ENCODE data around the gene CEP192.

CEP192 gene

GRCh38 chr18:13110559-13110958, 119.4 kb downstream of the CEP192 start:
- no peak for TF ChIP-seq CTCF (IDR thresholded peaks at IDR 0.05; ENCODE audit: insufficient read depth, missing control alignments)
- no peak for DNase-seq (ENCODE audit: insufficient read length, low spot score)
- no peak for FAIRE-seq

DNA sequence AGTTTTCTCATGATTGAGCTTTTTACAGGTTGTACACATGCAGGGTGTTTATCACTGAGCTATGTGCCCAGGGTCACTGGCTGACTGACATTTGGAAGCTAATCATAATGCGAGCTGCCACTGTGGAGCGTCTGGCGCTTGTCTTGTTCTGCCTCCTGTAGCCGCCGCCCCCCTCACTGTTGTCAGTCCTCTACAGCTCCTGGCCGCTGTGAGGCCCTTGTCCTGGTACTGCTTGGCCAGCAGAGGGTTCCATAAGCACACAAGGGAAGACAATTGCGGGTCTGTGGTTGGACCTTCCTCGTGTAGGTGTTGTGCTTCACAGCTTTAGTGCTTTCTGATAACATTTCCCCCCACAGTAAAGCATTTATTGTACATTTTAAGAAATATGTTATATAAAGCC, 121.8 kb downstream of the CEP192 start:
- DNase-seq (ENCODE audit: insufficient read length, low spot score) (no peak), FAIRE-seq (no peak)
- peak; percentile 42 for TF ChIP-seq CTCF (IDR thresholded peaks at IDR 0.05; ENCODE audit: insufficient read depth, missing control alignments)

GRCh38 chr18:13120255-13120654, 129.1 kb downstream of the CEP192 start:
- FAIRE-seq: no peak

DNA sequence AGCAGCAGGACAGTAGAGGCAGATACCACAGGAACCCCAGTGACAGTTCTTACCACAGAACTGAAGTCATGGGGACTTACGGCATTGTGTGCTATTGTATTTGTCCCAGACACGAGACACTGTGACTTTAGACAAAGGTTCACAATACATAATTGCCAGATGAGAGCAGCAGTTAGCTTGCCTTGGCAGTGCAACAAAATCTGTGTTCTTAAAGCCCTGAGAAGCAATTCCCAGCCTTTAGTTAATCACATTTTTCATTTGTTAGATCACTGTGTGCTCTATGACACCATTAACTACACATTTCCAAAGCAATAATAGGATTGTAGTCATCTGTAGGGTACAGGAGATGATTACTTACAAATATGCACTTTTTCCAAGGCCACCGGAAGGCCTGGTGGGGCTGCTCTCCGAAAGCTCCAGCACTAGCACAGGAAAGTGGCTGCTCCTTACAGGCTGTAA, 129.8 kb downstream of the CEP192 start:
- no peak for TF ChIP-seq CTCF (IDR thresholded peaks at IDR 0.05; ENCODE audit: insufficient read depth, missing control alignments)
- DNase-seq (ENCODE audit: insufficient read length, low spot score): no peak
- no peak for FAIRE-seq

More at GRCh38 chr18:13120255-13120654, 129.1 kb downstream of the CEP192 start:
- TF ChIP-seq CTCF (IDR thresholded peaks at IDR 0.05; ENCODE audit: insufficient read depth, missing control alignments): no peak
- DNase-seq (ENCODE audit: insufficient read length, low spot score): no peak

GRCh38 chr18:13124411-13124810, 133.2 kb downstream of the CEP192 start:
- DNase-seq (ENCODE audit: insufficient read length, low spot score): no peak
- no peak for FAIRE-seq
- no peak for TF ChIP-seq CTCF (IDR thresholded peaks at IDR 0.05; ENCODE audit: insufficient read depth, missing control alignments)

GRCh38 chr18:13125191-13125590, 134.0 kb downstream of the CEP192 start:
- no peak for DNase-seq (ENCODE audit: insufficient read length, low spot score)
- no peak for TF ChIP-seq CTCF (IDR thresholded peaks at IDR 0.05; ENCODE audit: insufficient read depth, missing control alignments)
- no peak for FAIRE-seq

- no peak for DNase-seq (ENCODE audit: insufficient read length, low spot score)
- no peak for TF ChIP-seq CTCF (IDR thresholded peaks at IDR 0.05; ENCODE audit: insufficient read depth, missing control alignments)
- FAIRE-seq: no peak
Observed at GRCh38 chr18:13126966-13127598, 135.9 kb downstream of the CEP192 start.

All from D721Med (cell line).